Stimulated activated effector memory CD8-positive, alpha-beta T cell treated with anti-CD3 and anti-CD28 coated beads, Interleukin-12 subunit alpha, Interleukin-12 subunit beta, amount 100 ng/mL, for 72 hours (primary cell): ENCODE measurements around the gene SPDYA.

Source experiments
- ATAC-seq: fragments of 150-1000 bp; cut with Tn5 transposase; 2 replicates; pipeline ENCODE4 v1.10.0; 2021
- DNase-seq, 2 donors: peaks; one replicate each; pipeline ENCODE4 v3.0.0; 2021 to 2022; ENCODE audit warnings: low spot score in 2 of 2
- H3K27ac Mint-ChIP-seq: one replicate; pipeline ENCODE4 v1.8.0; 2022; ENCODE audit warnings: mild to moderate bottlenecking, mixed read lengths
- H3K36me3 Mint-ChIP-seq: one replicate; pipeline ENCODE4 v1.8.0; 2022; ENCODE audit warnings: mild to moderate bottlenecking, mixed read lengths
- H3K4me1 Mint-ChIP-seq: one replicate; pipeline ENCODE4 v1.8.0; 2022; ENCODE audit warnings: mixed read lengths
- H3K4me3 Mint-ChIP-seq: one replicate; pipeline ENCODE4 v1.8.0; 2022; ENCODE audit warnings: mild to moderate bottlenecking, mixed read lengths
- H3K9me3 Mint-ChIP-seq: one replicate; pipeline ENCODE4 v1.8.0; 2022; ENCODE audit warnings: mixed read lengths

Gene SPDYA

DNA sequence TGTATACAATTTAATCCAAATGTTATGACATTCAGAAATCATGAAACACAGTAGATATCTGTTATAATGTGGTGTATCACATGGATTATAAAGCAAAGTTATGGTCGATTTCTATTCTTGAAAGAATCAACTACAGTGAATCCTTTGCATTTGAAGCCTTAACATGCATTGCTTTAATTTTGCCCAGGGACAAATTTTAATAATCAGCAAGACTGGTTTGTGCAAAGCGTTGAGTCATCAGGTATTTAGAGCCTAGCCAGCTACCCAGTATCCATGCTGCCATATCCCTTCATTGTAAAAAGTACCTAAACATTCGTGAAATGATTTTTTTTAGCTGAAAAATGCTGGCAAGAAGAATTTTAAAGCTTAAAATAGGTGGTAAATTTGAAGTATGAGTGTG lies 8.9 kb upstream of the SPDYA start:
- ATAC-seq (no peak), DNase-seq (no peak)
- Mint-ChIP-seq H3K4me1 (peaks cover 11% of the 10 kb centered on the region), H3K27ac (no peak overlapping the region), H3K9me3 (no peaks in the 10 kb centered on the region), H3K4me3 (no peak overlapping the region), H3K36me3 (peaks cover 94% of the 10 kb centered on the region)

DNA sequence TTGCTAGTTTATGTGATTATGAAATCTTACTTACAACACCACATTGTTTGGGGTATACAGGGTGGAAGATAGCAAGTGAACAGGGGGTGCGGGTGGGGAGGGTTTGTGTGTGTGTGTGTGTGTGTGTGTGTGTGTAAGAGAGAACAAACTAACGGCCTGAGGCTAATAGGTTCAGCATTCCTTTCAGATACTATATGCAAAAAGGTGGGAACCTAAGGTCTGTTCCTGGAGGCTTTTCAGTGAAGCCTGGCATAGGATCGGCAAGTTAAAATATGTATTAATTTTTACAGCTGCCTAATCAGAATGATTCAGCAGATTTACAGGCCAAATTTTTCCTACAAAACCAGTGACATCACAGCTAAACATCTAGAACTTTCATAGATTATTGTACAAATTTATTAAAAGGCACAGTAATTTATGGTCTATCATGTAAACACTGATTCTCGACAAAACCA lies 7.6 kb upstream of the SPDYA start:
- Mint-ChIP-seq H3K36me3 (peaks cover 82% of the 10 kb centered on the region), H3K9me3 (no peaks in the 10 kb centered on the region), H3K27ac (no peak overlapping the region), H3K4me3 (no peak overlapping the region), H3K4me1 (no peaks in the 10 kb centered on the region)
- DNase-seq (no peak), ATAC-seq (no peak)

DNA sequence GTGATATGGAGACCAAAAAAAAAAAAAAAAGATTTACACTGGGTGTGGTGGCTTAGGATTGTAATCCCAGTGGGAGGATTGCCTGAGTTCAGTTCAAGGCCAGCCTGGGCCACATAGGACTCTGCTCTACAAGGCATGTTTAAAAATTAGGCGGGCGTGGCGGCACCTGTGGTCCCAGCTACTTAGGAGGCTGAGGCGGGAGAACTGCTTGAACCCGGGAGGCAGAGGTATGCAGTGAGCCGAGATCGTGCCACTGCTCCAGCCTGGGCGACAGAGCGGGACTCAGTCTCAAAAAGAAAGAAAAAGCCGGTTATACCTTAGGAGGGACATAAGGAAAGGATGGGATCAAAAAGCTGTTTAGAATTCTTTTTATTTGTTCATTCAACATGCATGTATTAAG lies 707 bp upstream of the SPDYA start:
- no peak for DNase-seq
- Mint-ChIP-seq H3K4me1 (peaks cover 12% of the 10 kb centered on the region), H3K36me3 (peaks cover 12% of the 10 kb centered on the region), H3K9me3 (no peaks in the 10 kb centered on the region), H3K4me3 (peak overlapping the region; percentile 69), H3K27ac (peak overlapping the region; percentile 83)
- ATAC-seq: no peak

DNA sequence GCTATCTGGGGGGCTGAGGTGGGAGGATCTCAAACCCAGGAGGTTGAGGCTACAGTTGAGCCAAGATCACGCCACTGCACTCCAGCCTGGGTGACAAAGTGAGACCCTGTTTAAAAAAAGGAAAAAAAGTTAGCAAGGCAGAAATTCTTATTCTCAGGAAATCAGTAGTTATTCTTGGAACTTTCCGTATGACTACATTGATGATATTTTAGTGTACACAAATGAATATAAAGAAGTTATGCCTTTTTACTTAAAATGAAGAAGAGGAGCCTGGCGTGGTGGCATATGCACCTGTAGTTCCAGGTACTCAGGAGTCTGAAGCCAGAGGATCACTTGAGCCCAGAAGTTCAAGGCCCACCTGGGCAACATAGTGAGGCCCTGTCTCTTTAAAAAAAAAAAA lies 7.4 kb downstream of the SPDYA start:
- Mint-ChIP-seq H3K4me3 (no peak overlapping the region), H3K4me1 (no peaks in the 10 kb centered on the region), H3K9me3 (no peaks in the 10 kb centered on the region), H3K27ac (no peak overlapping the region), H3K36me3 (no peaks in the 10 kb centered on the region)
- peak; percentile 46 for ATAC-seq
- no peak for DNase-seq

DNA sequence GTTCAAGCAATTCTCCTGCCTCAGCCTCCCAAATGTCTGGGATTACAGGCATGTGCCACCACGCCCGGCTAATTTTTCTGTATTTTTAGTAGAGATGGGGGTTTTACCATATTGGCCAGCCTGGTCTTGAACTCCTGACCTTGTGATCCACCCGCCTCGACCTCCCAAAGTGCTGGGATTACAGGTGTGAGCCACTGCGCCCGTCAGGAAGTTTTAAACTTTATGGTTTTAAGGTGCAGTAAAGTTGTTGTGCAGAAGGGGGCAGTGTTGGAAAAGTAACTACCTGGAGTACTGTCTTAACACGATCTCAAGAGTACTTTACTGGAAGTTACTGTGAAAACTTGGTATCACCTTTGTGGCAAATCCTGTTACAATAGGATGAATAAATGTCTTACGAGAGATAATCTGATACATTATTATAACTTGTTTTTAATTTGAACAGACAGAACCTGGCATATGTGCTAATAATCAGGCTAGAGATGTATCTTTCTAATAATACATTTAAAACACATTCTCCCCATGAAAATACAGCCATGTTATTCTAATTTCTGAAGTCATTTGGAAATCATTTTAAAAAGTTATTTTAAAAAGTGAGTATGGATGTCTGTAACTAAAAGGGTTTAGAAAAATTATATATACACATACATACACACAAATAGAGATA lies 10.8 kb downstream of the SPDYA start:
- ATAC-seq: peak; percentile 62
- peak; percentile 60 to 84 for DNase-seq
- no peaks in the 10 kb centered on the region for H3K9me3 Mint-ChIP-seq
- no peaks in the 10 kb centered on the region for H3K4me1 Mint-ChIP-seq
- H3K4me3 Mint-ChIP-seq: no peak overlapping the region
- H3K36me3 Mint-ChIP-seq: no peaks in the 10 kb centered on the region
- H3K27ac Mint-ChIP-seq: no peak overlapping the region

DNA sequence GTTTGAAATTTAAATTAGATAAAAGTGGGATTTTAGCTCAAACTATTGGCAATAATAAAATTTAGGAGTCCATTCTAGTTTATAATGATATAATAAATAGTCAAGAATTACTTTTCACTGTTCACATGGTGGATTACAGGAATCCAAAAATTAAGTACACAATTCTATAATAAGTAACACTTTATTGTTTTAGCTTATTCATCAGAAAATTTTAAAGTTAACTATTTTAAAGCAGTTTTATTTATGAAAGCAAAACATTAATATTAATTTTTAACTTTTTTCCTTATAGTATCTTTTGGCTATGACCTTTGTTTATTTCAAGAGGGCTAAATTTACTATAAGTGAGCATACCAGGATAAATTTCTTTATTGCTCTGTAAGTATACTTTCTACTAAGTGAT lies 11.4 kb downstream of the SPDYA start:
- H3K4me1 Mint-ChIP-seq: no peaks in the 10 kb centered on the region
- H3K36me3 Mint-ChIP-seq: no peaks in the 10 kb centered on the region
- H3K27ac Mint-ChIP-seq: no peak overlapping the region
- no peak overlapping the region for H3K4me3 Mint-ChIP-seq
- DNase-seq: no peak
- no peaks in the 10 kb centered on the region for H3K9me3 Mint-ChIP-seq
- ATAC-seq: no peak

DNA sequence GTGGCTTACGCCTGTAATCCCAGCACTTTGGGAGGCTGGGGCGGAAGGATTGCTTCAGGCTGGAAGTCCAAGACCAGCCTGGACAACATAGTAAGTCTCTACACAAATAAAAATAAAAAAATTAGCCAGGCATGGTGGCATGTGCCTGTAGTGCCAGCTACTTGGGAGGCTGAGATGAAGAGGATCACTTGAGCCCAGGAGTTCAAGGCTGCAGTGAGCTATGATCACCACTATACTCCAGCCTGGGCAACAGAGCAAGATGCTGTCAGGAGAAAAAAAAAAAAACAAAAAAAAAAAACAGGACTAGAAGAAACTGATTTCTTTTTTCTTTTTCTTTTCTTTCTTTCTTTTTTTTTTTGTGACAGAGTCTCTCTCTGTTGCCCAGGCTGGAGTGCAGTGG lies 13.6 kb downstream of the SPDYA start:
- Mint-ChIP-seq H3K9me3 (no peaks in the 10 kb centered on the region), H3K27ac (no peak overlapping the region), H3K4me3 (no peak overlapping the region), H3K36me3 (no peaks in the 10 kb centered on the region), H3K4me1 (no peaks in the 10 kb centered on the region)
- ATAC-seq (no peak), DNase-seq (no peak)

DNA sequence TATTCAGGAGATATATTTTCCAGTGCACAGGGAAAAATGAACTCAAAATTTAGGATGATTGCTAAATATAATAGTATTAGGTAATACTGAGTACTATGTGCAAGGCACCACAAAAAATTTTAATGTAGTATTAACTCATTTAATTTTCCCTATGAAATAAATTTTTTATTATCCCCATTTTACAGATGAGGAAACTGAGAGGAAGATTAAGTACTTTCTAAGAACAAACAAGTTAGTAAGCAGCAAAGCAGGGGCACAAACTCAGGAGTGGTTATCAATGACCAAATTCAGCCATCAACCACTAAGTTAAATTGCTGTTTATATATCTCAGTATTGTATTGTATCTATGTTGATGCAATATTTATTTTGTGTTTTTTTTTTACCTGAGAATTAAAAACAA lies 14.2 kb downstream of the SPDYA start:
- no peak for DNase-seq
- Mint-ChIP-seq H3K27ac (no peak overlapping the region), H3K4me1 (no peaks in the 10 kb centered on the region), H3K4me3 (no peak overlapping the region), H3K9me3 (no peaks in the 10 kb centered on the region), H3K36me3 (no peaks in the 10 kb centered on the region)
- ATAC-seq: no peak

DNA sequence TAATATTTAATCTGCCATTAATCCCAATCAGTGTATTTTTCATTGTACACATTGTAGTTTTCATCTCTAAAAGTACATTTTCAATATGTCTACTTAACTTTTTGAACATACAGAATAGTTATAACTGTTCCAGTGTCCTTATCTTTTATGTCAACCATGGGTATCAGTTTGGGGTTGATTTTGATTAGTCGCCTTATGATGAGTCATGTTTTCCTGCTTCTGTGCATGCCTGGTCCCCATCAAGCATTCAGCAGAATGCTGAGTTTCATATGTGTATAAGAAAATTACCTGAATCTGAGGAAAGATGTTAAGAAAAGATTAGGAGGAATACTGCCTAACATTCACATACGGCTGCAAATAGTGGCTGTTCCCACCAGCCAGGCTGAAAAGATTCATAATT lies 17.7 kb downstream of the SPDYA start:
- ATAC-seq: no peak
- no peaks in the 10 kb centered on the region for H3K36me3 Mint-ChIP-seq
- no peaks in the 10 kb centered on the region for H3K9me3 Mint-ChIP-seq
- DNase-seq: no peak
- H3K27ac Mint-ChIP-seq: peak overlapping the region; percentile 41
- no peaks in the 10 kb centered on the region for H3K4me1 Mint-ChIP-seq
- no peak overlapping the region for H3K4me3 Mint-ChIP-seq

DNA sequence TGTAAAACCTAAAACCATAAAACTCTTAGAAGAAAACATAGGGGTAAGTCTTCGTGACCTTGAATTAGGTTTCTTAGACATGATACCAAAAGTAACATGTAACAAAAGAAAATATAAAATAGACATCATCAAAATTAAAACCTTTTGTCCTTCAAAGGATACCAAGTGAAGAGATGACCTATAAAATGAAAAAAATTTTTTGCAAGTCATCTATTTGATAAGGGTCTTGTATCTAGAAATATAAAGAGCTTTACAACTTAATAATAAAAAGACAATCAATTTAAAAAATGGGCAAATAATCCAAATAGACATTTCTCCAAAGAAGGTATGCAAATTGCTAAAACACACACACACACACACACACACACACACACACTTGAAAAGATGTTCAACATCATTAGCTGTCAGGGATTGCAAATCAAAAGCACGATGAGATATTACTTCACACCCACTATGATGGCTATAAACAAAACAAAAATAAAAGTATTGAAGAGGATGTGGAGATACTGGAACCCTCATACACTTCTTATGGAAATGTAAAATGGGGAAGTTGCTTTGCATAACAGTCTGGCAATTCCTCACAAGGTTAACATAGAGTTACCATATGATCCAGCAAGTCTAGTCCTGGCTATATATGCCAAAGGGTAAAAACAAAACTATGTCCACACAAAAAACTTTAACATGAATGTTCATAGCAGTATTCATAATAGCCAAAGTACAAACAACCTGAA lies 23.3 kb downstream of the SPDYA start:
- Mint-ChIP-seq H3K4me1 (no peaks in the 10 kb centered on the region), H3K36me3 (no peaks in the 10 kb centered on the region)

DNA sequence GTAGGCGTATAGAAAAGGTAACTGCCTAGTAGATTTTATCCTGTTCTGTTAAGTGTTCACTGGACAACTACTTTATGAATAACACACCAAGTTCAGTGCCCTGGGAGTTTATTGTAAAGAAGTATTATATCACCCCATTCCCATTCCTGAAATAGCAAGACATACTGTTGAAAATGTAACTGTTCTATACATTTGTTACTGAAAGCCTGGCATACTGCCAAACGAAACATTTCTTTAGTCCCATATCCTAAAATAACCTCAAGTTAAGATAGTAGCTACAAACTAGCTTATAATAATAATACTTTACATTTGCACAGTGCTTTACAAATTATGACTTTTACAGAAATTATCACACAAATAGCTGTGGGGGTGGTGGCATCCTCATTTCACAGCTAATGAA lies 25.1 kb downstream of the SPDYA start:
- no peaks in the 10 kb centered on the region for H3K9me3 Mint-ChIP-seq
- no peaks in the 10 kb centered on the region for H3K4me1 Mint-ChIP-seq
- no peak overlapping the region for H3K4me3 Mint-ChIP-seq
- no peak overlapping the region for H3K27ac Mint-ChIP-seq
- DNase-seq: no peak
- ATAC-seq: no peak
- H3K36me3 Mint-ChIP-seq: no peaks in the 10 kb centered on the region

More for the DNA sequence above, 23.3 kb downstream of the SPDYA start:
- DNase-seq: no peak
- no peaks in the 10 kb centered on the region for H3K9me3 Mint-ChIP-seq
- no peak overlapping the region for H3K27ac Mint-ChIP-seq
- H3K4me3 Mint-ChIP-seq: no peak overlapping the region
- ATAC-seq: no peak

DNA sequence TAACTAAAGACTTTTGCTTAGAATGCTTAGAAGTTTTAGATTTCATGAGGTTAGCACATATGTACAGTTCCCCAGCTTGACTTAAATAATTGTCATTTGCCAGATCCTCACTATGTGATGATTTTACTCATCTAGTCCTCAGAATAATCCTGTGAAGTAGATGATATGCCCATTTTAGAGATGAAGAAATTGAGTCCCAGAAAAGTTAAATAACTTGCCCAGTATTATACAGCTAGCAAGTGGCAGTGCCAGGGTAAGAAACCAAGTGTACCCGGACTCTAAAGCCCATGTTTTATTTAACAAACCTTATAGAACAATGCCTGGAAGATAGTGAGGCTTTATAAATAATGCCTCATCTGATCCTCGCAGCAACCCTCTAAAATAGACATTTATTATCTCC lies 28.3 kb downstream of the SPDYA start:
- DNase-seq (no peak), ATAC-seq (no peak)
- no peak overlapping the region for H3K4me3 Mint-ChIP-seq
- no peaks in the 10 kb centered on the region for H3K9me3 Mint-ChIP-seq
- no peak overlapping the region for H3K27ac Mint-ChIP-seq
- H3K4me1 Mint-ChIP-seq: no peaks in the 10 kb centered on the region
- H3K36me3 Mint-ChIP-seq: no peaks in the 10 kb centered on the region

DNA sequence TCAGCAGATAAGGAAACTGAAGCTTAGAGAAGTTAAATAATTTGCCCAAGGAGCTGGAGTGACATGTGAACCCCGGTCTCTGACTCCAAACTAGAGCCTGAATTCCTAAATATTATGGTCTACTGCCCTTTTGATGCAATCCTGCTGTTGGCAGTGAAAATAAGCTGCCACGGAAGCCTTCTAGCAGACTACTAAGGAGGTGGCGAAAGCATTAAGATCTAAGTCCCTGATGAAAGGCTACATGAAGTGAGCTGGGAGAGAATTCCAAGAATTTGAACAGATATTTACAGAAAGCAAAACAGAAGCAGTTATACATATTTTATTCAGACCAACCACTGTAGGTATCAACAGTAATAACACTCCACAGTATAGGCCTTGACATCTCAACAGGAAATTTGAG lies 31.4 kb downstream of the SPDYA start:
- ATAC-seq (no peak), DNase-seq (no peak)
- Mint-ChIP-seq H3K4me3 (no peak overlapping the region), H3K4me1 (no peaks in the 10 kb centered on the region), H3K27ac (no peak overlapping the region), H3K9me3 (no peaks in the 10 kb centered on the region), H3K36me3 (peaks cover 16% of the 10 kb centered on the region)

DNA sequence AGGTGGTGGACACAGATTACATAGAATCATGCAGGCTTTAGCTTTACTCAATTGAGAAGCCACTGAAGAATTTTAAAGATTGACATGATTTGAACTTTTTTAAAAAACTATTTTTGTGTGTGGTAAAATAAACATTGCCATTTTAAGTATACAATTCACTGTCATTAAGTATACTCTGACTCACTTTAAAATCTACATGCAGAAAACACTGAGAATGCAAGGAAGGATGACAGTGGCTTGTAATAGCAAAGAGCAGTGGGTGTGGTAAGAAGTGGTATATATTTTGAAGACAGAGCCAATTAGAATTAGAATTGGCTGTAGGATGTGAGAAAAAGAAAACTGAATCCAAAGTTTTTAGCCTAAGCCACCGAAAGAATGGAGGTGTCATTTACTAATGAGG lies 44.6 kb downstream of the SPDYA start:
- H3K9me3 Mint-ChIP-seq: no peaks in the 10 kb centered on the region
- H3K4me1 Mint-ChIP-seq: no peaks in the 10 kb centered on the region
- H3K4me3 Mint-ChIP-seq: no peak overlapping the region
- ATAC-seq (no peak), DNase-seq (no peak)
- peaks cover 45% of the 10 kb centered on the region for H3K36me3 Mint-ChIP-seq
- peak overlapping the region; percentile 61 for H3K27ac Mint-ChIP-seq

DNA sequence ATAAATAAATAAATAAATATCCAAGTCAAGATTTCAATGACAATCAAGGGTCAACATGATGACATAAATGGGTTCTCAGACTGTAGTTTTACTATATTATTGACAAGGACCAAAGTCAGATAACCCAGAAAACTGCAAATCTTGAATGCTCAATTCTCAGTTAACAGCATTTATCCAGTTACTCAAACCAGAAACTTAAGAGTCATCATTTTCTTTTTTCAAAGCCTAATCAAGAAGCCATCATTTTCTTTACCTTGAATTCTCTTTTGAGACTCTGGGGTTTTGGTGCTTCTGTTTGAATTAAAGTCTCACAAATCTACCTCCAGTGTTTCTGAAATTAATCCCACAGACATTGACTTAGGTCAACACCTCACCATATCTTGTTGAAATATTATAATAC lies 45.3 kb downstream of the SPDYA start:
- DNase-seq (no peak), ATAC-seq (no peak)
- peaks cover 47% of the 10 kb centered on the region for H3K36me3 Mint-ChIP-seq
- H3K4me1 Mint-ChIP-seq: no peaks in the 10 kb centered on the region
- no peak overlapping the region for H3K27ac Mint-ChIP-seq
- H3K4me3 Mint-ChIP-seq: no peak overlapping the region
- no peaks in the 10 kb centered on the region for H3K9me3 Mint-ChIP-seq

DNA sequence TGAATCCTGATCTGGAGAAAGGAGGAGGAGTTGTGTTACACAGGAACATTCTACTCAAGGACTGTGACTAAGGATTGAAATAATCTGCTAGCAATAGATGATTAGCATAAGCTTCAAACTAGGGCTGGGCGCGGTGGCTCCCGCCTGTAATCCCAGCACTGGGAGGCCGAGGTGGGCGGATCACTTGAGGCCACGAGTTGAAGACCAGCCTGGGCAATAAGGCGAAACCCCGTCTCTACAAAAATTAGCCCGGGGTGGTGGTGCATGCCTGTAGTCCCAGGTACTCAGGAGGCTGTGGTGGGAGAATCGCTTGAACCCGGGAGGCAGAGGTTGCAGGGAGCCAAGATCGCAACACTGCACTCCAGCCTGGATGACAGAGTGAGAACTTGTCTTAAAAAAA lies 58.0 kb downstream of the SPDYA start:
- H3K27ac Mint-ChIP-seq: no peak overlapping the region
- H3K36me3 Mint-ChIP-seq: peaks cover 43% of the 10 kb centered on the region
- peaks cover 33% of the 10 kb centered on the region for H3K4me1 Mint-ChIP-seq
- ATAC-seq (no peak), DNase-seq (peak in 1 of 2 donors; percentile 42)
- H3K9me3 Mint-ChIP-seq: no peaks in the 10 kb centered on the region
- H3K4me3 Mint-ChIP-seq: peak overlapping the region; percentile 96
